WI38 (cell line): Measurements from ENCODE around the gene CCDC33.

ENCODE experiments used
- H3K4me3 ChIP-seq: 2 replicates; pipeline ENCODE4 v1.5.1; 2011; ENCODE audit warnings: low read depth, mild to moderate bottlenecking, control low read depth, low read length
- TF ChIP-seq, protein P1 (sequence below): IDR thresholded peaks from 2 replicates; pipeline ENCODE4 v1.5.1; 2012; ENCODE audit warnings: low read depth, mild to moderate bottlenecking, control low read depth, low read length

Gene CCDC33

GRCh38 chr15:74289671-74290070, 53.5 kb downstream of the CCDC33 start:
- no peak overlapping the region for H3K4me3 ChIP-seq
- TF ChIP-seq, protein P1, sequence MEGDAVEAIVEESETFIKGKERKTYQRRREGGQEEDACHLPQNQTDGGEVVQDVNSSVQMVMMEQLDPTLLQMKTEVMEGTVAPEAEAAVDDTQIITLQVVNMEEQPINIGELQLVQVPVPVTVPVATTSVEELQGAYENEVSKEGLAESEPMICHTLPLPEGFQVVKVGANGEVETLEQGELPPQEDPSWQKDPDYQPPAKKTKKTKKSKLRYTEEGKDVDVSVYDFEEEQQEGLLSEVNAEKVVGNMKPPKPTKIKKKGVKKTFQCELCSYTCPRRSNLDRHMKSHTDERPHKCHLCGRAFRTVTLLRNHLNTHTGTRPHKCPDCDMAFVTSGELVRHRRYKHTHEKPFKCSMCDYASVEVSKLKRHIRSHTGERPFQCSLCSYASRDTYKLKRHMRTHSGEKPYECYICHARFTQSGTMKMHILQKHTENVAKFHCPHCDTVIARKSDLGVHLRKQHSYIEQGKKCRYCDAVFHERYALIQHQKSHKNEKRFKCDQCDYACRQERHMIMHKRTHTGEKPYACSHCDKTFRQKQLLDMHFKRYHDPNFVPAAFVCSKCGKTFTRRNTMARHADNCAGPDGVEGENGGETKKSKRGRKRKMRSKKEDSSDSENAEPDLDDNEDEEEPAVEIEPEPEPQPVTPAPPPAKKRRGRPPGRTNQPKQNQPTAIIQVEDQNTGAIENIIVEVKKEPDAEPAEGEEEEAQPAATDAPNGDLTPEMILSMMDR = no peak

DNA sequence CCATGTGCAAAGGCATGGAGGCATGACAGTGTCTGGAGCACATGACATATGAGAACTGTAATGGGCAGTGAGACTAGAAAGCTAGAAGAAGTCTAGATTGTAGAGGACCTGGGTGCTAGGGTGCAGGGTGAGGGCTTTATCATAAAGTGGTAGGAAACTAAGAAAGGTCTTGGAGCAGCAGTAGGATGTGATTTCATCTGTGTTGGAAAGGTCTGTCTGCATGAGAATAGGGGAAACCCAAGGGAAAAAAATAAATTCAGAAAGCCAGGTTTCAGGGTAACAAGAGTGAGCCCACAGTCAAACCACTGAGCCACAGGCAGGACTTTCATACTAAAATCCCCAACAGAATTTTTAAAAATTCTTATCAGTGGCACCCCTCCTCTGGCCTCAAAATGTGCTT, 54.5 kb downstream of the CCDC33 start:
- no peak overlapping the region for H3K4me3 ChIP-seq
- TF ChIP-seq, protein P1 = no peak

DNA sequence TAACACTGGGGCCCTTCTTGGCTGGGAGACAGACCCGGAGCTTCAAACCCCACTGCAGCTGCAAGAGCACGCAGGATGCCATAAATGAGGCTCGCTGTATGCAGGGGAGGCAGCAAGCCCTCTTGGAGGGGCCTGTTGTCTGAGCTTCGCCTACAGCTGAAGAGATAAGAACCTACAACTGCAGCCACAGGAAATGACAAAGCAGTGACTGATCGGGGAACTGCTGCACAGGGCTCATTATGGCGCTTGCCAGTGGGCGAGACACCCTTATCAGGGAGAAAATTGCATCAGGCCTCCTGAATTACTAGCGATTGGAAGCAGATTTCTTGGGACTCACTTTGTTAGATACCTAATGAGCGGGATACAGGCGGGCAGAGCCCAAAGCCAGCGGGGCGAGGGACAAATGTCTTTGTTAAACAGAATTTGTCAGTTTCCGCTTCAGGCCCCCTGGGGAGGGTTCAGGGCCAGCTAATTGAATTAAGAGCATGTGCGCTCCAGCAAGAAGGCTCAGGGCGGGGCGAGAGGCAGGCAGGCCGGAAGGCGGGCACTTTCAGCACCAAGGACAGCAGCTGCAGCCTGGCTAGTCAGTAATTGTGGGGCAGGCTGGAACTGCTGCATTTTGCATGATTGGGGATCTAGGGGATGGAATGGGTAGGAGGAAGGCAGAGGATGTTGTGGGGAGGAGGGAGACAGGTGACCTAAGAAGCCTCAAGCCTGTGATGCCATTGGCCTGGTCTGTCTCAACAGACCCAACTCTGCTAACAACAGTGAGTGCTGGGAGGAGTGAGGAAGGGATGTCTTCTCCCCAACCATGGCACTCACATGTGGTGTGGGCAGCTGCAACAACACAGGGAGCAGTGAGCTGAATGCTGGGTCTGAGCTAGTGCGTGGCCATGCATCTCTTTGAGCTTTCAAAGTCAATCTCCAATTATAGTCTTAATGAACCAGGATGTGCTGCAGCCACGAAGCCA, 55.3 kb downstream of the CCDC33 start:
- no peak overlapping the region for H3K4me3 ChIP-seq
- TF ChIP-seq, protein P1 = no peak

DNA sequence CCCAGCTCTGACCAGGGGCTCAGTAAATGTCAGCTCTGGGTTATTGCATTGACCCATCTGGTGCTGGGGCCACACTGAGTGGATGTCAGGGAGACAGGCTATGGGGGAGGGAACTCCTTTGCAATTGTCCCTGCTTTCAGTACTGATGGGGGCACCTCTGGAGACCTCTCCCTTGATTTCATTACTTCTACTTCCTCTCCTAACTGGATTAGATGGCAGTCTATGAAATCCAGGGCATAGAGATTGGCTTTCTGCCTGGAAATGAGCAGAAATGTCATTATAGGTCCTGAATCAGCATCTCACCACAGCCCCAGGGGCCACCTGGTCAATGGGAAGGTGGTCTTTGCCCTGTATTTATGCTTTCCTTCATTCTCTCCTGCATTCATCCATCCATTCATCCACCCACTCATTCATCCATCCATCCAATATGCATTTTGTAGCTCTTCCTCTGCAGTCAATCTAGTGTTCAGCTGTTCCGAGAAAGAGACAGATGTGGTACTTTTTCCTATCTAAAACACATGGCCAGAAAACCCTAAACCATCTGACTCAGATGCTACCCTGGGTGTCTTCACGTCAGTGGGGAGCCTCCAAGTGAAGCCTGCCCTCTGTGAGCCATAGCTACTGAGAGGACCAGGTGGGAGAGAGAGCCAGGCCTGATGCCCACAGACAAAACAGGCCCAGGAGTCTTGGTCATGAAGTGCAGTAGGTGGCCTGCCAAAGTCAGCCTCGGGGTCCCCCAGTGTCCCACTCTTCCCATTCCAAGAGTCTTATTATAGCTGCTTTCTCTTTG, 57.1 kb downstream of the CCDC33 start:
- TF ChIP-seq, protein P1 = no peak
- H3K4me3 ChIP-seq = no peak overlapping the region

DNA sequence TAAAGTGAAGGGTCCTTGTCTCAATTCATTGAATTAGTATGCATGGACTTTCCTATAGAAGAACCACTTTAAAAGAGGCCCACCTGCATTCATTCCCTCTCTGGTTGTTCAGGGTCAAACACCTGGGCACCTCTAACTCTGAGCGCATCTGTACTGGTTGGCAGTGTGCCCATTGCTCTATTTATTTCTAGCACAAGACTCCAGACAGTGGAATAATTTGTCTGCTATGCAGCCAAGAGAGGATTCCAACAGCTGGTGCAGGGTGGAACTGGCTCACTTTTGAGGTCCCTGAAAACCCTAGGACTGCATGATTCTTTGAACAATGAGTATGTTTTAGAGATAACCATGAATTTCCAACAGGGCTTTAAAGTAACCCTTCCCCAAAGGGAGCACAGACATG, 57.9 kb downstream of the CCDC33 start:
- TF ChIP-seq, protein P1 = no peak
- H3K4me3 ChIP-seq = no peak overlapping the region

DNA sequence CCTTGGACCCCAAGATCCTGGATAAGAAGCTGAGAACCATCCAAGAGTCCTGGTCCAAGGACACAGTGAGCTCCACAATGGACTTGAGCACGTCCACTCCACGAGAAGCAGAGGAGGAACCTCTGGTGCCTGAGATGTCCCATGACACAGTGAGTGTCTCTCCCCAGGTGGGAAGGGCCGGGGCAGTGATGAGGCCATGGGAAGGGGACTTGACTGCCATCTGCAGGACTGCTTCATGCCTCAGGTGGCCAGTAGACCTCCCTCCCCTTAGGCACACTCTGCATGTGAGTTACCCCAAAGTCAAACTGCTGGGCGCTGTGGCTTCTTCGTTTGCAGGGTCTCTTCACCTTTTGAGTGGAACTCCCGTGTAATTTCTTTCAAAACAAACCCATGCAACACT, 59.7 kb downstream of the CCDC33 start:
- TF ChIP-seq, protein P1 = no peak
- H3K4me3 ChIP-seq = no peak overlapping the region

DNA sequence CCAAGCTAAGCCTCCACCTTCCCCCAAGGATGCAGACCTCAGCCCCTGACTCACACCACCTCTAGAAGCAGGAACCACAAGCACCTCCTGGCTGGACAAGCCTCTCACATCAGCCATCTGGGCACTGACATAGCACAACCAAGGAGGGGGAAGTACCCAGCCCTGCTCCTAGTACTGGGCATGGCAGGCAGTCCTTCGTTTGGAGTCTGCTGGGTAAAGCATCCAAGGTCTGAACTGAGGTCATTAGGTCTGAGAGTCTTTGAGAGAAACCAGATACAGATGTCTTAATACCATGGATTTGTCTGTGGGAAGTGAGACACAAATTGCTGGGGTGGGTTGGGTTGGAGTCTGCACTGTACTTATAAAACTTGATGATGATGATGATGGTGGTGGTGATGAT, 61.8 kb downstream of the CCDC33 start:
- H3K4me3 ChIP-seq = no peak overlapping the region
- TF ChIP-seq, protein P1 = no peak
